ENCODE data around the gene SYT8. TPM values are rescaled to one million over a fixed set of nuclear protein-coding genes. Genes with fewer than 3 reads are reported as not detected.

SYT8 gene
- total RNA-seq, 3 donors from 2014 or later, result 10.7 to 12.1 TPM; not detected in 1

DNA sequence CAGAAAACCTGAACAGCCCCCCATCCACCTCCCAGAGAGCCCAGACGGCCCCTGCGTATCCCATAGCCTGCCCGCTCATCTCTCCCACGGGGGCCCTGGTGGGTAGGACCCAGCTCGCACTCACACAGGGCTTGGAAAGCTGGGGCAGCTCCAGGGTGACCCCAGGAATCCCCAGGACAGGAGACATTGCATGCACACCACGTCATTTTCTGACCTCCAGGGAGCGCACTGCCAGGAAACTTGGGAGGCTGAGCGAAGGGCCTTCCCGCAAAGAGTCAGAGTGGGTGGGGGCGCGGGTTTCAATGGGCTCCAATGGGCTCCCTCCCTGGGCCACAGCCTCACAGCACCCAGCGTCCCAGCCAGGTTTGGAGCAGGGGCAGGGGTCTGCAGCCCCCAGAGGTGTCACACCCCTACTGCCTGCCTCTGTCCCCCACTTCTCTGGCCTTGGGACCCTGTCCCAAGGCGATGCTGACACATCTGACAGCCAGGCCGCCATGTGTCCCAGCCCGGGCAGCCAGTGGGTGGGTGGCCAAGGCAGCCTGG, 8.2 kb upstream of the SYT8 start:
- H3K9me3 ChIP-seq, result no peaks in the 10 kb centered on the region
- H3K27ac ChIP-seq, result peak overlapping the region; percentile 76 to 85
- peaks cover 15 to 18% of the 10 kb centered on the region in 2 donors for H3K4me1 ChIP-seq
- TF ChIP-seq POLR2AphosphoS5 (IDR thresholded peaks at IDR 0.05) (peak in 1 of 3 donors; percentile 37), CTCF (IDR thresholded peaks at IDR 0.05) (no peak), POLR2A (IDR thresholded peaks at IDR 0.05) (no peak)
- H3K27me3 ChIP-seq, result no peaks in the 10 kb centered on the region
- intact Hi-C loops (cut with DNase I; ENCODE audit: low total_unique reads), result no loop called here
- peak overlapping the region in 1 of 3 donors; percentile 34 for H3K4me3 ChIP-seq
- H3K36me3 ChIP-seq, result no peaks in the 10 kb centered on the region
- DNase-seq (ENCODE audit: low spot score in 2 of 2), result peak in 1 of 2 donors; percentile 68

GRCh38 chr11:1827095-1827813, 7.5 kb upstream of the SYT8 start:
- Histone ChIP-seq H3K4me1 (peaks cover 19 to 22% of the 10 kb centered on the region in 2 donors), H3K9me3 (no peaks in the 10 kb centered on the region), H3K27me3 (no peaks in the 10 kb centered on the region), H3K36me3 (no peaks in the 10 kb centered on the region), H3K4me3 (peak overlapping the region in 1 of 3 donors; percentile 34), H3K27ac (peak overlapping the region; percentile 76 to 85)
- intact Hi-C loops (cut with DNase I; ENCODE audit: low total_unique reads), result no loop called here
- peak; percentile 85 to 95 for DNase-seq (ENCODE audit: low spot score in 2 of 2)
- TF ChIP-seq POLR2A (IDR thresholded peaks at IDR 0.05), result no peak
- TF ChIP-seq POLR2AphosphoS5 (IDR thresholded peaks at IDR 0.05), result peak; percentile 62 to 90 (median 85)
- TF ChIP-seq CTCF (IDR thresholded peaks at IDR 0.05), result peak in 1 of 3 donors; percentile 21

GRCh38 chr11:1827931-1828330, 6.9 kb upstream of the SYT8 start:
- DNase-seq (ENCODE audit: low spot score in 2 of 2), result no peak
- TF ChIP-seq CTCF (IDR thresholded peaks at IDR 0.05), result no peak
- TF ChIP-seq POLR2A (IDR thresholded peaks at IDR 0.05), result no peak
- no peak for TF ChIP-seq POLR2AphosphoS5 (IDR thresholded peaks at IDR 0.05)
- intact Hi-C loops (cut with DNase I; ENCODE audit: low total_unique reads), result no loop called here
- Histone ChIP-seq H3K4me1 (peaks cover 21 to 25% of the 10 kb centered on the region in 2 donors), H3K36me3 (no peaks in the 10 kb centered on the region), H3K4me3 (peak overlapping the region in 1 of 3 donors; percentile 34), H3K27ac (peak overlapping the region; percentile 76 to 85), H3K27me3 (no peaks in the 10 kb centered on the region), H3K9me3 (no peaks in the 10 kb centered on the region)

- Histone ChIP-seq H3K4me1 (peaks cover 21 to 30% of the 10 kb centered on the region in 2 donors), H3K27ac (peak overlapping the region in 1 of 2 donors; percentile 85), H3K4me3 (no peak overlapping the region), H3K9me3 (no peaks in the 10 kb centered on the region), H3K36me3 (no peaks in the 10 kb centered on the region), H3K27me3 (no peaks in the 10 kb centered on the region)
- no peak for DNase-seq (ENCODE audit: low spot score in 2 of 2)
- TF ChIP-seq POLR2A (IDR thresholded peaks at IDR 0.05) (no peak), CTCF (IDR thresholded peaks at IDR 0.05) (no peak), POLR2AphosphoS5 (IDR thresholded peaks at IDR 0.05) (no peak)
- intact Hi-C loops (cut with DNase I; ENCODE audit: low total_unique reads), result no loop called here
These were observed 6.2 kb upstream of the SYT8 start for GRCh38 chr11:1828542-1828941.

All from breast epithelium (tissue), 4 donors.